HG03469 (cell line): ENCODE results near the gene THAP3.

Experiments
- ATAC-seq: cut with Tn5 transposase; IDR thresholded peaks from one replicate; pipeline ENCODE4 v1.9.1; 2021; ENCODE audit warnings: mild to moderate bottlenecking, moderate library complexity, moderate number of reproducible peaks; ENCODE audit not compliant: unreplicated experiment

Gene THAP3

DNA sequence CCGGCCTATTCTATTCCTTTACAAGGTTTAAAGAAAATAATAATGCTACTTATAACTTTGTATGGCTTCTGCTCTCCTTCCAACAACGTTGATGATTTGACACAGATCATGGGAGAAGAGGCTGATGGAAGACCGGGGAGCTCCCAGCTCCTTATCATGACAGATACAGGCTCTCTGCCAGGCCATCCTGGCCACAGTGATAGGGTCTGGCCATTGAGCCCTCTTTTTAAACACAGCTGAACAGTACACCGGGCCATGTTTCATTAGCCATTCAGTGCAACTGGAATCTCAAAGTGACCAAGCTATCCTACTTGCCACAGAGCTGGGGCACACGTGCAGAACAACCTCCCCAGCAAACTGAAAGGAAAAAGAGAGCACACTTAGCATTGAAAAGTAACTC is 42.0 kb downstream of the THAP3 start:
- no peak for ATAC-seq

- no peak for ATAC-seq
Measured at GRCh38 chr1:6667139-6667538, 42.5 kb downstream of the THAP3 start.

GRCh38 chr1:6668503-6668902 is 43.8 kb downstream of the THAP3 start:
- no peak for ATAC-seq

DNA sequence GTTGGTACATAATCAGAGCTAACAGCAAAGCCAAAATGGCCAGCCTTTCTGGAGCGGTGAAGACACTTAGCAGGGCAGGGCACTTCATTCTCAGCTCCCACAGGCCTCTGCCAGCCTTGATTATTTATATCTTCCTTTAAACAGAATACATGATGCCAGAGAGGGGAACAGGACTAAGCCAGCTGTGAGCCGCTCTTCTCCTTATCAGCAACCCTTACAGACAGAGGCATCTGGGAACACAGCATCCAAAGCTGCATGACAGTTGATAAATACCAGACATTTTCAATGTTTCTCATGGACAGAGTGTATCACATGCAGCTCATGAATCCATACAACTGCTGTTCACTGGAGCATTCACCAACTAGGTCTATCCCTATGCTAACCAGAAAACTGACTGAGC is 47.9 kb downstream of the THAP3 start:
- ATAC-seq, result no peak

GRCh38 chr1:6673816-6674398 is 49.2 kb downstream of the THAP3 start:
- ATAC-seq, result no peak

DNA sequence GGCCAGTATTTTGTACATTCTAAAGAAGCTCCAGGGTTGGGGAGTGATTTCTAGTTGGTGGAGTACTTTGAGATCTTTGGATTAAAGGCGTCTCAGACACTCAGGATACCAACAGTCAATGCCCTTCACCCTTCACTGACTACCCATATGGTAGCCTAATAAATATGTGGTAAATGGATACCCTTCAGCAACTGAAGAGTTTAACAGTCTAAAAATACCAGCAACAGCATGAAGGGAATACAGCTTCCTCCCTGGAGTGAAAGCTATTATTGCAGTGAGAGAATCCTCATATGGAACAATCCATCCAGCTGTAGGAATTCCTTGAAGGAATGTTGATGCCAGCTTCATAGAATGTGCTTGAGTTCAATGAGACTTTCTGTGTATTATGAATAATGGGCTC is 50.1 kb downstream of the THAP3 start:
- ATAC-seq, result no peak

DNA sequence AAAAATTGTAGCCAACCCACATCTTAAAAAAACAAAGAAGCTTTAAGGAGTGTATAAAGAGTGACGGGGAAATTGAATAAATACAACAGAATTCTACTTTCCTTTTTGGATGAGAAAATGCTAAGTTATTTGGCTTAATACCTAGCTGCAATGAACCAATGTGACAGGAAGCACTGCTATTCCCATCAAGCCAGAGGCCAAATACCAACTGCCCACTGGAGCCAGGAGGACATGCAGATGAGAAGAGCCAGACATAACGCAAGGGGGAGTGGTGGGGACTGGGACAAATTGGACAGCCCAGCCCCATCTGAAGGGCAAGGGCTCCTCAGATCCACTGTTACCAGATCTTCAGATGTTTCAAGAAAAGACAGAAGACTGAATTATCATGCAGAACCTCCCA is 51.3 kb downstream of the THAP3 start:
- ATAC-seq, result no peak
